ENCODE measurements around the gene RPS19.

- TF ChIP-seq NR2C2 (IDR thresholded peaks at IDR 0.05; ENCODE audit: borderline replicate concordance, control insufficient read depth, insufficient read length, low read depth) = no peak
- TF ChIP-seq SMAD1 (IDR thresholded peaks at IDR 0.05; ENCODE audit: low read depth, partially characterized antibody) = no peak
- no peak for TF ChIP-seq CHD2 (IDR thresholded peaks at IDR 0.05; ENCODE audit: borderline replicate concordance, low read depth, low read length)
- TF ChIP-seq CTCF (IDR thresholded peaks at IDR 0.05 in 2 of 3, conservative IDR thresholded peaks at IDR 0.05 in 1 of 3; ENCODE audit: control insufficient read depth in 2 of 3, extremely low read depth in 1 of 3, insufficient read depth in 1 of 3, low read depth in 3 of 3, low read length in 3 of 3) = no peak
- no peak for TF ChIP-seq EGR1 (IDR thresholded peaks at IDR 0.05; ENCODE audit: borderline replicate concordance in 1 of 2, low read depth in 2 of 2, low read length in 2 of 2)
- no peak for TF ChIP-seq EZH2 (IDR thresholded peaks at IDR 0.05; ENCODE audit: borderline replicate concordance, control insufficient read depth, low read depth, low read length)
- no peak for TF ChIP-seq NFYB (IDR thresholded peaks at IDR 0.05; ENCODE audit: insufficient read depth, low read depth, low read length)
- TF ChIP-seq YY1 (IDR thresholded peaks at IDR 0.05; ENCODE audit: low read depth, low read length) = no peak
- no peak for TF ChIP-seq ZBTB11 (CRISPR knock-in tag; IDR thresholded peaks at IDR 0.05)
- 0 out of 2 replicates have a peak, but pooled peaks have one; percentile 16 for TF ChIP-seq POLR2A (IDR thresholded peaks at IDR 0.05; ENCODE audit: low read depth, low read length)
- TF ChIP-seq KDM1A (IDR thresholded peaks at IDR 0.05; ENCODE audit: borderline replicate concordance) = no peak
- TF ChIP-seq CHD1 (IDR thresholded peaks at IDR 0.05; ENCODE audit: low read depth, low read length) = no peak
- no peak for TF ChIP-seq EP300 (IDR thresholded peaks at IDR 0.05; ENCODE audit: borderline replicate concordance in 1 of 2, control insufficient read depth in 1 of 2, low read depth in 2 of 2, low read length in 2 of 2)
Observed at GRCh38 chr19:41861846-41862245, 1.8 kb downstream of the RPS19 start.

All from GM12878 (cell line).